ENCODE results near the gene JAZF1.

DNA sequence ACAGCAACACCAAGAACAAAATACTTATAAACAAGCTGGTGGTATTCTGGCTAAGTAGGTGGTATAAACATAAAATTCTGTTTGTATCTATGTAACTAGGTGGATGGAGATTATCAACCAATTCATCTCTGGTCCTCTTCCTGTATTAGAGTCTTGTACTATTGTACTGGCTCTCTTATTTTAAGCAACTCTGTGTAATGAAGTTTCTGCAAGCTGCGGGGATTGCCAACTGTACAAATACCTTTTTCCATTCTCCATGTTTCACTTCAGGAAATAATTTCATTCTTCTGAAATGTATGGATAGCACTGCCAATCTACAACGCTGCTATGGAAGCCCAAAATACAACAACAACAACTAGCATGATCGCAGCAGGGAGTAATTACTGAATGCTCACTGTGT is 44.8 kb downstream of the JAZF1 start:
- TF ChIP-seq, protein P1, sequence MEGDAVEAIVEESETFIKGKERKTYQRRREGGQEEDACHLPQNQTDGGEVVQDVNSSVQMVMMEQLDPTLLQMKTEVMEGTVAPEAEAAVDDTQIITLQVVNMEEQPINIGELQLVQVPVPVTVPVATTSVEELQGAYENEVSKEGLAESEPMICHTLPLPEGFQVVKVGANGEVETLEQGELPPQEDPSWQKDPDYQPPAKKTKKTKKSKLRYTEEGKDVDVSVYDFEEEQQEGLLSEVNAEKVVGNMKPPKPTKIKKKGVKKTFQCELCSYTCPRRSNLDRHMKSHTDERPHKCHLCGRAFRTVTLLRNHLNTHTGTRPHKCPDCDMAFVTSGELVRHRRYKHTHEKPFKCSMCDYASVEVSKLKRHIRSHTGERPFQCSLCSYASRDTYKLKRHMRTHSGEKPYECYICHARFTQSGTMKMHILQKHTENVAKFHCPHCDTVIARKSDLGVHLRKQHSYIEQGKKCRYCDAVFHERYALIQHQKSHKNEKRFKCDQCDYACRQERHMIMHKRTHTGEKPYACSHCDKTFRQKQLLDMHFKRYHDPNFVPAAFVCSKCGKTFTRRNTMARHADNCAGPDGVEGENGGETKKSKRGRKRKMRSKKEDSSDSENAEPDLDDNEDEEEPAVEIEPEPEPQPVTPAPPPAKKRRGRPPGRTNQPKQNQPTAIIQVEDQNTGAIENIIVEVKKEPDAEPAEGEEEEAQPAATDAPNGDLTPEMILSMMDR (conservative IDR thresholded peaks at IDR 0.05; ENCODE audit: low read depth, low read length), result no peak
- no peak for TF ChIP-seq EZH2 (IDR thresholded peaks at IDR 0.05; ENCODE audit: borderline replicate concordance, low read depth, low read length, poor library complexity, severe bottlenecking)
